ENCODE measurements around the gene EVX2.

EVX2 gene

GRCh38 chr2:176083796-176084261 is at the start of gene EVX2:
Gene EVX2, minus strand, starts transcription at chr2:176083962. Its CDS starts 186 bp downstream, at chr2:176083776.
- Histone ChIP-seq H3K36me3 (ENCODE audit: control insufficient read depth, insufficient read depth, low read length) (no peaks in the 10 kb centered on the region), H3K27me3 (ENCODE audit: control insufficient read depth, insufficient read depth, low read length) (peaks cover 94% of the 10 kb centered on the region), H3K9me3 (ENCODE audit: control insufficient read depth, insufficient read depth, low read length) (no peaks in the 10 kb centered on the region), H3K27ac (ENCODE audit: low read length) (no peak within 1 kb of the TSS), H3K4me1 (ENCODE audit: control insufficient read depth, insufficient read depth, low read length) (peaks cover 7% of the 10 kb centered on the region), H3K4me3 (ENCODE audit: low read length) (no peak within 1 kb of the TSS)
- no peak for DNase-seq (ENCODE audit: low read depth, low spot score)
- no CpG with 5 or more reads among the region's 27 CpGs for WGBS (ENCODE audit: insufficient coverage, insufficient read length)

GRCh38 chr2:176133389-176133788 is 49.6 kb upstream of the EVX2 start:
- Histone ChIP-seq H3K27me3 (ENCODE audit: control insufficient read depth, insufficient read depth, low read length) (peaks cover 93% of the 10 kb centered on the region), H3K27ac (ENCODE audit: low read length) (no peak overlapping the region), H3K4me3 (ENCODE audit: low read length) (no peak overlapping the region), H3K36me3 (ENCODE audit: control insufficient read depth, insufficient read depth, low read length) (no peaks in the 10 kb centered on the region), H3K9me3 (ENCODE audit: control insufficient read depth, insufficient read depth, low read length) (no peaks in the 10 kb centered on the region), H3K4me1 (ENCODE audit: control insufficient read depth, insufficient read depth, low read length) (peaks cover 7% of the 10 kb centered on the region; the same call in 1 of the 2 replicates)
- no peak for DNase-seq (ENCODE audit: low read depth, low spot score)

- H3K36me3 ChIP-seq (ENCODE audit: control insufficient read depth, insufficient read depth, low read length): no peaks in the 10 kb centered on the region
- H3K27ac ChIP-seq (ENCODE audit: low read length): no peak overlapping the region
- peaks cover 7% of the 10 kb centered on the region; the same call in 1 of the 2 replicates for H3K4me1 ChIP-seq (ENCODE audit: control insufficient read depth, insufficient read depth, low read length)
- H3K27me3 ChIP-seq (ENCODE audit: control insufficient read depth, insufficient read depth, low read length): peaks cover 93% of the 10 kb centered on the region
- no peak overlapping the region for H3K4me3 ChIP-seq (ENCODE audit: low read length)
- H3K9me3 ChIP-seq (ENCODE audit: control insufficient read depth, insufficient read depth, low read length): no peaks in the 10 kb centered on the region
- whole genome bisulfite sequencing (ENCODE audit: insufficient coverage, insufficient read length): no CpG with 5 or more reads among the region's 33 CpGs
- DNase-seq (ENCODE audit: low read depth, low spot score): no peak
Observed at GRCh38 chr2:176132205-176133171, 48.7 kb upstream of the EVX2 start.

- no peak overlapping the region for H3K27ac ChIP-seq (ENCODE audit: low read length)
- H3K9me3 ChIP-seq (ENCODE audit: control insufficient read depth, insufficient read depth, low read length): no peaks in the 10 kb centered on the region
- H3K4me1 ChIP-seq (ENCODE audit: control insufficient read depth, insufficient read depth, low read length): peaks cover 7% of the 10 kb centered on the region; the same call in 1 of the 2 replicates
- no peaks in the 10 kb centered on the region for H3K36me3 ChIP-seq (ENCODE audit: control insufficient read depth, insufficient read depth, low read length)
- no peak for DNase-seq (ENCODE audit: low read depth, low spot score)
- WGBS (ENCODE audit: insufficient coverage, insufficient read length): no CpG with 5 or more reads among the region's 4 CpGs
- H3K4me3 ChIP-seq (ENCODE audit: low read length): no peak overlapping the region
- peaks cover 90% of the 10 kb centered on the region for H3K27me3 ChIP-seq (ENCODE audit: control insufficient read depth, insufficient read depth, low read length)
Observed at GRCh38 chr2:176131848-176132158, 48.0 kb upstream of the EVX2 start.

- Histone ChIP-seq H3K4me1 (ENCODE audit: control insufficient read depth, insufficient read depth, low read length) (peaks cover 7% of the 10 kb centered on the region; the same call in 1 of the 2 replicates), H3K27me3 (ENCODE audit: control insufficient read depth, insufficient read depth, low read length) (peaks cover 88% of the 10 kb centered on the region), H3K36me3 (ENCODE audit: control insufficient read depth, insufficient read depth, low read length) (no peaks in the 10 kb centered on the region), H3K9me3 (ENCODE audit: control insufficient read depth, insufficient read depth, low read length) (no peaks in the 10 kb centered on the region), H3K27ac (ENCODE audit: low read length) (no peak overlapping the region), H3K4me3 (ENCODE audit: low read length) (no peak overlapping the region)
- WGBS (ENCODE audit: insufficient coverage, insufficient read length): no CpG with 5 or more reads among the region's 15 CpGs
- no peak for DNase-seq (ENCODE audit: low read depth, low spot score)
Observed at GRCh38 chr2:176130957-176131847, 47.4 kb upstream of the EVX2 start.

GRCh38 chr2:176130147-176130956 is 46.6 kb upstream of the EVX2 start:
- peaks cover 6% of the 10 kb centered on the region; the same call in 1 of the 2 replicates for H3K4me1 ChIP-seq (ENCODE audit: control insufficient read depth, insufficient read depth, low read length)
- H3K9me3 ChIP-seq (ENCODE audit: control insufficient read depth, insufficient read depth, low read length): no peaks in the 10 kb centered on the region
- H3K4me3 ChIP-seq (ENCODE audit: low read length): no peak overlapping the region; the same call in 1 of the 2 replicates
- no peak overlapping the region for H3K27ac ChIP-seq (ENCODE audit: low read length)
- no peak for DNase-seq (ENCODE audit: low read depth, low spot score)
- H3K36me3 ChIP-seq (ENCODE audit: control insufficient read depth, insufficient read depth, low read length): no peaks in the 10 kb centered on the region
- no CpG with 5 or more reads among the region's 100 CpGs for WGBS (ENCODE audit: insufficient coverage, insufficient read length)
- H3K27me3 ChIP-seq (ENCODE audit: control insufficient read depth, insufficient read depth, low read length): peaks cover 88% of the 10 kb centered on the region

- H3K9me3 ChIP-seq (ENCODE audit: control insufficient read depth, insufficient read depth, low read length): no peaks in the 10 kb centered on the region
- DNase-seq (ENCODE audit: low read depth, low spot score): no peak
- no peak overlapping the region for H3K27ac ChIP-seq (ENCODE audit: low read length)
- WGBS (ENCODE audit: insufficient coverage, insufficient read length): no CpG with 5 or more reads among the region's 43 CpGs
- no peaks in the 10 kb centered on the region for H3K36me3 ChIP-seq (ENCODE audit: control insufficient read depth, insufficient read depth, low read length)
- H3K4me1 ChIP-seq (ENCODE audit: control insufficient read depth, insufficient read depth, low read length): peaks cover 6% of the 10 kb centered on the region; the same call in 1 of the 2 replicates
- H3K27me3 ChIP-seq (ENCODE audit: control insufficient read depth, insufficient read depth, low read length): peaks cover 88% of the 10 kb centered on the region
- H3K4me3 ChIP-seq (ENCODE audit: low read length): no peak overlapping the region; the same call in 1 of the 2 replicates
Observed at GRCh38 chr2:176129813-176130146, 46.0 kb upstream of the EVX2 start.

GRCh38 chr2:176128982-176129796 is 45.4 kb upstream of the EVX2 start, which contains the start of gene HOXD8:
Gene HOXD8, plus strand, starts transcription at chr2:176129705. Its CDS starts 662 bp downstream, at chr2:176130367.
- Histone ChIP-seq H3K4me3 (ENCODE audit: low read length) (no peak within 1 kb of the TSS; the same call in 1 of the 2 replicates), H3K4me1 (ENCODE audit: control insufficient read depth, insufficient read depth, low read length) (peaks cover 6% of the 10 kb centered on the region; the same call in 1 of the 2 replicates), H3K9me3 (ENCODE audit: control insufficient read depth, insufficient read depth, low read length) (no peaks in the 10 kb centered on the region), H3K36me3 (ENCODE audit: control insufficient read depth, insufficient read depth, low read length) (no peaks in the 10 kb centered on the region), H3K27ac (ENCODE audit: low read length) (no peak within 1 kb of the TSS), H3K27me3 (ENCODE audit: control insufficient read depth, insufficient read depth, low read length) (peaks cover 88% of the 10 kb centered on the region)
- no peak for DNase-seq (ENCODE audit: low read depth, low spot score)
- WGBS (ENCODE audit: insufficient coverage, insufficient read length): no CpG with 5 or more reads among the region's 64 CpGs

- Histone ChIP-seq H3K27ac (ENCODE audit: low read length) (no peak overlapping the region), H3K4me1 (ENCODE audit: control insufficient read depth, insufficient read depth, low read length) (0 out of 2 replicates have a peak, but pooled peaks cover 5% of the 10 kb centered on the region), H3K9me3 (ENCODE audit: control insufficient read depth, insufficient read depth, low read length) (no peaks in the 10 kb centered on the region), H3K27me3 (ENCODE audit: control insufficient read depth, insufficient read depth, low read length) (peaks cover 88% of the 10 kb centered on the region), H3K4me3 (ENCODE audit: low read length) (no peak overlapping the region), H3K36me3 (ENCODE audit: control insufficient read depth, insufficient read depth, low read length) (no peaks in the 10 kb centered on the region)
- no peak for DNase-seq (ENCODE audit: low read depth, low spot score)
- WGBS (ENCODE audit: insufficient coverage, insufficient read length): no CpG with 5 or more reads among the region's 49 CpGs
Observed at GRCh38 chr2:176128172-176128981, 44.6 kb upstream of the EVX2 start.

Measured in iPS DF 6.9 (cell line).